ENCODE results near the gene MCTP1. TPM values are rescaled to one million over a fixed set of nuclear protein-coding genes. Genes with fewer than 3 reads are reported as not detected.

MCTP1 gene
- total RNA-seq, 4 donors from 2014 or later = 3.5 to 19.8 (median 5.8) TPM

DNA sequence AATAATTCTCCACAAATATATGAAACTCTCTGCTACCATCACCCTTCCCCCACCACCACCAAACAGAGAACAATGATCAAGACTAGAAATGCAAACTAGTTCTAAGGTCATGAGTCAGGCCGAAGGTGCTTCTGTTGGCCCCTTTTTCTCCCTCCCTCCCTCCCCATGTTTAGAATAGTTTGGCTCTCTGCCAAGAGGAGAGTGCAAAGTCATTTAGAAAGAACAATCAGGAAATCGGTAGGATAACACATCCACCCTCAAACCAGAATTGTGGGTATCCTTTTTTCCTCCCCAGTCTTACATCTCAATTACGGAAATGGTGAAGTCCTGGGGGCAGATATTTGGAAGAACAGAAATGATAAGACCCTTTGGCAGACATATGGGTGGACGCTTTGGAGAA is 496.4 kb downstream of the MCTP1 start:
- DNase-seq = no peak
- Histone ChIP-seq H3K27ac (no peak overlapping the region), H3K9me3 (no peaks in the 10 kb centered on the region), H3K4me3 (no peak overlapping the region), H3K4me1 (no peaks in the 10 kb centered on the region), H3K27me3 (no peaks in the 10 kb centered on the region), H3K36me3 (no peaks in the 10 kb centered on the region)
- no peak for TF ChIP-seq POLR2A (IDR thresholded peaks at IDR 0.05)
- TF ChIP-seq, protein P1, sequence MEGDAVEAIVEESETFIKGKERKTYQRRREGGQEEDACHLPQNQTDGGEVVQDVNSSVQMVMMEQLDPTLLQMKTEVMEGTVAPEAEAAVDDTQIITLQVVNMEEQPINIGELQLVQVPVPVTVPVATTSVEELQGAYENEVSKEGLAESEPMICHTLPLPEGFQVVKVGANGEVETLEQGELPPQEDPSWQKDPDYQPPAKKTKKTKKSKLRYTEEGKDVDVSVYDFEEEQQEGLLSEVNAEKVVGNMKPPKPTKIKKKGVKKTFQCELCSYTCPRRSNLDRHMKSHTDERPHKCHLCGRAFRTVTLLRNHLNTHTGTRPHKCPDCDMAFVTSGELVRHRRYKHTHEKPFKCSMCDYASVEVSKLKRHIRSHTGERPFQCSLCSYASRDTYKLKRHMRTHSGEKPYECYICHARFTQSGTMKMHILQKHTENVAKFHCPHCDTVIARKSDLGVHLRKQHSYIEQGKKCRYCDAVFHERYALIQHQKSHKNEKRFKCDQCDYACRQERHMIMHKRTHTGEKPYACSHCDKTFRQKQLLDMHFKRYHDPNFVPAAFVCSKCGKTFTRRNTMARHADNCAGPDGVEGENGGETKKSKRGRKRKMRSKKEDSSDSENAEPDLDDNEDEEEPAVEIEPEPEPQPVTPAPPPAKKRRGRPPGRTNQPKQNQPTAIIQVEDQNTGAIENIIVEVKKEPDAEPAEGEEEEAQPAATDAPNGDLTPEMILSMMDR (IDR thresholded peaks at IDR 0.05) = no peak
- WGBS, 2 donors = 63 to 71% methylated on average over 4 of the region's 4 CpGs
- intact Hi-C loops (cut with DNase I) = no loop called here

DNA sequence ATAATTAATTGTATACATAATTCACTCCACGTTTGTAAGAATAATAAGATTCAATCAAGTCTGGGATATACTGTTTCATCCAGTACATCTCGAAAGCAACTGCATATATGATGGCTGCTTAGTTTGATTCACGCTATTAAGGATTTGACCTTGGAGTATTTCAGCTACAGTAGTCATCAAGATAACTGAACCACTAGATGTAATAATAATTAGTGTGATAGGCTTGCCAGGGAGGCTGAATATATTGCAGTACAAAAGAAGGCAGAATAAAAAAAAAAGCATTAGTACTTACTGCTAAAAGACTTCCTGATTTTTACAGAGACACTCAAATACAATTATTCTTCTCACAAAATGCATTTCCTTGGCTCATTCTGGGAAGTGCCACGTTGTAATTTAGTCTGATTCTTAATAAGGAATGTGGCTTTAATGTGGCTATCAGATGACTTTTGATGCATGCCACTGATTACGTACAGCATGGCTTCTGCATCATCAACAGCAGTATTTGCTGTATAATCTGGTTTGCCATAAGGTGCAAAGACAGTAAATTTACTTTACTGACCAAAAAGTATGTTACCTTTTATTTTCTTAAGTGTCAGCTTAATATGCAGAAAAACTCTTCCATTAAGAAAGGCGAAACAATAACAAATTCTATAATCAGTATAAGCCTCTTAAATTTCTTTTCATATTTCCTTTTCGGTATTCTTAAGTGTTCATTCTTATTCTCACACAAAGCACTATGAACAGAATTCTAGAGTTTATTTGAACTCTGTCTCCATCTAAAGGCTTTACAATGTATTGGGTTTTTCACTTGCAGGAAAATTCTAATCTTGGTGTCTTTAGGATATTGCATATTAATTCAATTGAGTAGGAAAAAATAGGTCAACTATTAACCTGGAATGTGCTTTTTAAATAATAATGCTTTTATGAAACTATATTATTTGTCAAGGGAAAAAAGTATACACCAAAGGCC is 500.1 kb downstream of the MCTP1 start:
- no peak overlapping the region for H3K4me3 ChIP-seq
- TF ChIP-seq, protein P1 (IDR thresholded peaks at IDR 0.05) = peak in 1 of 6 experiments; percentile 14
- no peak for TF ChIP-seq POLR2A (IDR thresholded peaks at IDR 0.05)
- H3K27ac ChIP-seq = no peak overlapping the region
- WGBS, 2 donors = 64 to 72% methylated on average over 7 of the region's 7 CpGs
- no peaks in the 10 kb centered on the region for H3K36me3 ChIP-seq
- H3K9me3 ChIP-seq = no peaks in the 10 kb centered on the region
- H3K27me3 ChIP-seq = no peaks in the 10 kb centered on the region
- intact Hi-C loops (cut with DNase I) = no loop called here
- no peaks in the 10 kb centered on the region for H3K4me1 ChIP-seq
- DNase-seq = no peak

DNA sequence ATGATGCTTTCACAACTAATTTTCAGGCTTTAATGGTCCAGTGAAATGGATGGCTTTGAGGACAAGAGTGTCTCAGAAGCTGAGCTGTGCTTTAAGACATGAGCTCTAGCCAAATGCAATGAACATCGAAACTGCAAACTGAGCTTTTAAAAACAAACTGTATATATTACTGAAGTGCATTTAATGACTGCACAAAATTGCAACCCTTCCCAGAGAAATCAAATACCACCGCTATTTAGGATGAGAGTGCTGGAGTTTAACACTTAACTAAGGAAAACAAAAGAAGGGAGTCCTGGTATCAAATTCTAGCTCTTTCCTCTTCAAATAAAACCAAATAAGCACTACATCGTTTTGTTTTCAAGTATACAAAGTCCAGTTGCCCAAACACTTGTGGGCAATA is 502.5 kb downstream of the MCTP1 start:
- Histone ChIP-seq H3K27me3 (peaks cover 0 to 3% (median 0%) of the 10 kb centered on the region in 4 donors), H3K4me1 (no peaks in the 10 kb centered on the region), H3K36me3 (no peaks in the 10 kb centered on the region), H3K27ac (no peak overlapping the region), H3K9me3 (no peaks in the 10 kb centered on the region), H3K4me3 (no peak overlapping the region)
- no peak for DNase-seq
- TF ChIP-seq, protein P1 (IDR thresholded peaks at IDR 0.05) = no peak
- TF ChIP-seq POLR2A (IDR thresholded peaks at IDR 0.05) = no peak
- intact Hi-C loops (cut with DNase I) = no loop called here
- 63 to 76% methylated on average over 3 of the region's 3 CpGs for WGBS, 2 donors

DNA sequence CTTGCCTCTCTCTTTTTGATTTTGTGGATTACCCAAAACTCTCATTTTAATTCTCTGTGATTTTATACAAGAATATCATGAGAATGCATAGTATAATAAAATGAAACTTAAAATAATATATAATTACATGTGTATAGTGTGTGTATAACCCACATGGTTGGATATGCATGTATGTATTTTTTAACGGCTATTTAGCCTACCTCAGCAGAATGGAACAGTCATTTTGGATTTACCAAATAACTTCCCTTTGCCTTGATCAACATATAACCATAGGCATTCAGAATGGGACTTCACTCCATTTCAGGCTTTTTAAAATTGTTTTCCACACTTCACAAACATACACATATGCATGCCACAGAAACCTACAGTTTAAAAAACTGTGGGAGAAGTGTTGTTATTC is 505.2 kb downstream of the MCTP1 start:
- intact Hi-C loops (cut with DNase I) = no loop called here
- no peak overlapping the region for H3K4me3 ChIP-seq
- no peak overlapping the region for H3K27ac ChIP-seq
- no peak for DNase-seq
- peaks cover 0 to 3% (median 0%) of the 10 kb centered on the region in 4 donors for H3K27me3 ChIP-seq
- WGBS, 2 donors = 79 to 83% methylated on average over 1 of the region's 1 CpG
- no peaks in the 10 kb centered on the region for H3K9me3 ChIP-seq
- TF ChIP-seq POLR2A (IDR thresholded peaks at IDR 0.05) = no peak
- TF ChIP-seq, protein P1 (IDR thresholded peaks at IDR 0.05) = no peak
- H3K36me3 ChIP-seq = no peaks in the 10 kb centered on the region
- H3K4me1 ChIP-seq = no peaks in the 10 kb centered on the region

DNA sequence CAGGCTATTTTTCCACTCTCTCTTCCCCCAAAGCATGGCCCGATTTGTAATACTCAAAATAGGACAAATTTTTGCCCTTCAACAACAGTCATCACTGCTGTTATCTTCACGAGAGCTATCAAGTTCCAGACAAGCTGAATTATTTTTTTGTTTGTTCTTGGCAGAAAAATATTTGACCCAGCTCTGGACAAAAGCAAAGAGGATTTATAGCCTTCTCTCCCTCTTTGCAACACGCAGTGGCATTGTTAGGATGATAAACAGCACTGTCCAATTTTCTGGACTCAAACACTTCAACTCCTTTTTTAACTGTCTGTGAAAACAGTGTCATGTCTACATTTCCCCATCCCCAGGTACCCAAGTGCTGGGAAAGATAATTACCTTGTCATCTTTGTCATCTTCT is 506.2 kb downstream of the MCTP1 start:
- WGBS, 2 donors = 53 to 73% methylated on average over 3 of the region's 3 CpGs
- peaks cover 0 to 3% (median 0%) of the 10 kb centered on the region in 4 donors for H3K27me3 ChIP-seq
- DNase-seq = no peak
- TF ChIP-seq POLR2A (IDR thresholded peaks at IDR 0.05) = no peak
- TF ChIP-seq, protein P1 (IDR thresholded peaks at IDR 0.05) = no peak
- H3K4me1 ChIP-seq = no peaks in the 10 kb centered on the region
- H3K36me3 ChIP-seq = no peaks in the 10 kb centered on the region
- no peaks in the 10 kb centered on the region for H3K9me3 ChIP-seq
- intact Hi-C loops (cut with DNase I) = no loop called here
- no peak overlapping the region for H3K27ac ChIP-seq
- no peak overlapping the region for H3K4me3 ChIP-seq
